Neural crest cell (in vitro differentiated cells): ENCODE results near the gene RRP15. TPM values are rescaled to one million over a fixed set of nuclear protein-coding genes. Genes with fewer than 3 reads are reported as not detected.
A peak's percentile ranks its signal among the peaks of the same experiment; 100 is the strongest.

Experiments used
- DNase-seq: peaks from one replicate; pipeline ENCODE4 v3.0.0; 2021; ENCODE audit warnings: low read depth, mixed read lengths, low spot score
- H3K27ac Mint-ChIP-seq: one replicate; pipeline ENCODE4 v1.8.0; 2021; ENCODE audit warnings: mild to moderate bottlenecking, mixed read lengths; ENCODE audit not compliant: unreplicated experiment
- H3K27me3 Mint-ChIP-seq: 2 replicates; pipeline ENCODE4 v1.8.0; 2021; ENCODE audit warnings: low read depth, mild to moderate bottlenecking, mixed read lengths
- H3K36me3 Mint-ChIP-seq: 2 replicates; pipeline ENCODE4 v1.8.0; 2021; ENCODE audit warnings: low read depth, mild to moderate bottlenecking, mixed read lengths
- H3K4me1 Mint-ChIP-seq: 2 replicates; pipeline ENCODE4 v1.8.0; 2021; ENCODE audit warnings: mixed read lengths
- H3K4me3 Mint-ChIP-seq: one replicate; pipeline ENCODE4 v1.8.0; 2021; ENCODE audit warnings: mild to moderate bottlenecking, mixed read lengths
- H3K9me3 Mint-ChIP-seq: 2 replicates; pipeline ENCODE4 v1.8.0; 2021; ENCODE audit warnings: mixed read lengths
- total RNA-seq: library from RNA; stranded (reverse); gene quantifications from 2 replicates; pipeline ENCODE4 v1.2.1, GENCODE V29; 2021
- TF ChIP-seq, protein P1 (sequence below): fragments of 200-600 bp; sonication (generic); conservative IDR thresholded peaks from 2 replicates; pipeline ENCODE4 v1.5.0; 2021; ENCODE audit warnings: antibody characterized with exemption, mild to moderate bottlenecking

The RRP15 gene
- total RNA-seq, 1 donor from 2014 or later: 34.9 TPM

DNA sequence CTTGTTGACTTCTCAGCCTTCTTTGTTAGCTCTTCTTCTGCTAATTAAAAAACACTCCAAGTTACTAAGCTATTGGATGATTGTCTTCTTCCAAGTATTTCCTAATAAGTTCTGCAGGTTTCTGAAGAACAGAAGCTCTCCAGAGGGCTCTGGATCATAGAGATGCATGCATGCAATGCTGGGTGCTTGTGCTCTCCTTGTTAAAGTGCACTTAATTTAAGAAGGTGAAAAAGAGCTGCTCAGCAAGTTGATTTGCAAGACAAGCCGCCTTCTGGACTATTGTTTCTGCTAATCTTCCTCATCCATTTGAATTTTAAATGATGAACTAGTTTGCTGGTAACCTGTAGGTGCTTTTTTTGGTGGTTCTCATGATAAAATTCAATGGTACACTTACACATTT is 16.1 kb downstream of the RRP15 start:
- Mint-ChIP-seq H3K27ac (no peak overlapping the region), H3K4me1 (peaks cover 3% of the 10 kb centered on the region)

DNA sequence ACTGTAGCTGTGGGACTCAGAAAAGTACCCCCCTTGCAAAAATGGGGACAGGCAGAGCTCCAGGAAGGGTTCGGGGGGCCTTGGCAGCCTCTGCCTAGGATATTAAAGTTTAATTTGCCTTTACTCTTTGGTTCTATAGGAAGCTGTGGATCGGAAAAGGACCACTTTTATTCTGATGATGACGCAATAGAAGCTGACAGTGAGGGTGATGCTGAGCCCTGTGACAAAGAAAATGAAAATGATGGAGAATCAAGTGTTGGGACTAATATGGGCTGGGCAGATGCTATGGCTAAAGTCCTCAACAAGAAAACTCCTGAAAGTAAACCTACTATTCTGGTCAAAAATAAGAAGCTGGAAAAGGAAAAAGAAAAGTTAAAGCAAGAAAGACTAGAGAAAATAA is 17.1 kb downstream of the RRP15 start:
- no peak overlapping the region for H3K27ac Mint-ChIP-seq
- H3K9me3 Mint-ChIP-seq: no peaks in the 10 kb centered on the region
- H3K27me3 Mint-ChIP-seq: no peaks in the 10 kb centered on the region
- TF ChIP-seq, protein P1, sequence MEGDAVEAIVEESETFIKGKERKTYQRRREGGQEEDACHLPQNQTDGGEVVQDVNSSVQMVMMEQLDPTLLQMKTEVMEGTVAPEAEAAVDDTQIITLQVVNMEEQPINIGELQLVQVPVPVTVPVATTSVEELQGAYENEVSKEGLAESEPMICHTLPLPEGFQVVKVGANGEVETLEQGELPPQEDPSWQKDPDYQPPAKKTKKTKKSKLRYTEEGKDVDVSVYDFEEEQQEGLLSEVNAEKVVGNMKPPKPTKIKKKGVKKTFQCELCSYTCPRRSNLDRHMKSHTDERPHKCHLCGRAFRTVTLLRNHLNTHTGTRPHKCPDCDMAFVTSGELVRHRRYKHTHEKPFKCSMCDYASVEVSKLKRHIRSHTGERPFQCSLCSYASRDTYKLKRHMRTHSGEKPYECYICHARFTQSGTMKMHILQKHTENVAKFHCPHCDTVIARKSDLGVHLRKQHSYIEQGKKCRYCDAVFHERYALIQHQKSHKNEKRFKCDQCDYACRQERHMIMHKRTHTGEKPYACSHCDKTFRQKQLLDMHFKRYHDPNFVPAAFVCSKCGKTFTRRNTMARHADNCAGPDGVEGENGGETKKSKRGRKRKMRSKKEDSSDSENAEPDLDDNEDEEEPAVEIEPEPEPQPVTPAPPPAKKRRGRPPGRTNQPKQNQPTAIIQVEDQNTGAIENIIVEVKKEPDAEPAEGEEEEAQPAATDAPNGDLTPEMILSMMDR: no peak
- H3K4me3 Mint-ChIP-seq: no peak overlapping the region
- no peak for DNase-seq
- peaks cover 3% of the 10 kb centered on the region for H3K4me1 Mint-ChIP-seq
- H3K36me3 Mint-ChIP-seq: no peaks in the 10 kb centered on the region

More for the DNA sequence above, 16.1 kb downstream of the RRP15 start:
- DNase-seq: no peak
- no peak overlapping the region for H3K4me3 Mint-ChIP-seq
- no peaks in the 10 kb centered on the region for H3K9me3 Mint-ChIP-seq
- H3K27me3 Mint-ChIP-seq: no peaks in the 10 kb centered on the region
- TF ChIP-seq, protein P1: no peak
- H3K36me3 Mint-ChIP-seq: no peaks in the 10 kb centered on the region

DNA sequence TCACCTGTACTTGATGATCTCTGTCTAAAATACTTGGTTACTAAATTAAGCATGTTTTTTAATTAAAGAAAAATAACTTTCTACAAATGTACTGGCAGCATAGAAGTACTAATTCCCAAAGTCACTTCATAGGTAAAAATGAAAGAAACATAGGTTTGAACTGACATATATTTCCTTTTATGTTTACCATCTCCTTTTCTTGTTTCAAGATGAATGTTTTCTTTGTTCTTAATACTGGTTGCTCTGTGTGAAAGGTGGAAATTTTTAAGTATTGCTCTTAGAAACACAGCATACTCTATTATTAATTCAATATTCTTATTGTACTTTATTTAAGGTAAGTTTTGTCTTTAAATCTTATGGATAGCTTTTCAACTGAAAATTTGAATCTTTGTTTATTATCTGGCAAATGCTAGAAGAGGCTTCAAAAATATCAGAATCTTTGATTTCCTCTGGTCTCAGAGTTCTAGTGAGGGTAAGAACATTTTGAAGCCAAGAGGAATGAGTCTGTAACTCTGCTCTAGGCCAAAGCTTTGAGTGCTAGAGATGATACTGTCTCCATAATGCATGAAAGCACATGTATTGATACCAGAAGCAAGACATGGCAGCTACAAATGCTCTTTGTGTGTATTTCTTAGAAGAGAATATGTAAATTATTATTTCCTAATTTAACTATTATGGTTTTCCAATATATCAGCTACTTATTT is 18.2 kb downstream of the RRP15 start:
- H3K9me3 Mint-ChIP-seq: no peaks in the 10 kb centered on the region
- H3K36me3 Mint-ChIP-seq: peaks cover 2% of the 10 kb centered on the region
- TF ChIP-seq, protein P1: no peak
- DNase-seq: no peak
- peaks cover 3% of the 10 kb centered on the region for H3K4me1 Mint-ChIP-seq
- H3K4me3 Mint-ChIP-seq: no peak overlapping the region
- no peak overlapping the region for H3K27ac Mint-ChIP-seq
- H3K27me3 Mint-ChIP-seq: no peaks in the 10 kb centered on the region

DNA sequence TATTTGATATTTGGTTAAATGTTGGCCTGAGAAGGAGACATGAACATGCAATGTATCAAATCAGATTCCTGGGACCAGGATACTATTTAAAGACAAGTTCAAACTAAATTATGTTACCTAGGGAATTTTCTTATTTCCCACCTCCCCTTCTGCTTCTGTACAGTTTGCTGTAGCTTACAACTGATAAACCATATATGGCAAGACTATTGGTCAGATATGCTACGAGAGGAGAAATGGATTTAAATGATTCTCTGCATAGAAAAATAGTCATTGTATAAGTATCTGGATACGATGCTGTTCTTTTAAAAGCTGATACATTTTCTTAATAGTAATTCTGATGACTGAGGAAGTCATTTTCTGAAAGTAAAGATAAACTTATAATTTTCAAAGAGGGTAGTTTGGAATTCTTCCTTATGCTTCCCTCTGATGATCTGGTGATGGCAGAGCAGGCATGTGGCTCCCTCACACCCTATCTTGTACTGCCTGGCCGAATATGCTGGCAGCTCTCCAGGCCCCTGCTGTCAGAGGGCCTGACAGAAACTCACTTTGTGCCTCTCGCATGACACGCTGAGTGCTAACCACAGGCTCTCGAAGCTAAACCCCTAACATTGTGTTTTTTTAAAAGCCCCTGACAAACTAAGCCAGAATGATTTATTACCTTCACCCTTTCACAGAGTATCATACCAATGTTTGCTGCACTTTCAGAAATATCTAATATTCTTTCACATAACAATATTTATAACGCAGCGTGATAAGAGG is 19.4 kb downstream of the RRP15 start:
- TF ChIP-seq, protein P1: no peak
- no peak overlapping the region for H3K4me3 Mint-ChIP-seq
- H3K27ac Mint-ChIP-seq: peak overlapping the region; percentile 50
- H3K4me1 Mint-ChIP-seq: no peaks in the 10 kb centered on the region
- no peaks in the 10 kb centered on the region for H3K27me3 Mint-ChIP-seq
- no peaks in the 10 kb centered on the region for H3K9me3 Mint-ChIP-seq
- DNase-seq: no peak
- H3K36me3 Mint-ChIP-seq: peaks cover 6% of the 10 kb centered on the region

DNA sequence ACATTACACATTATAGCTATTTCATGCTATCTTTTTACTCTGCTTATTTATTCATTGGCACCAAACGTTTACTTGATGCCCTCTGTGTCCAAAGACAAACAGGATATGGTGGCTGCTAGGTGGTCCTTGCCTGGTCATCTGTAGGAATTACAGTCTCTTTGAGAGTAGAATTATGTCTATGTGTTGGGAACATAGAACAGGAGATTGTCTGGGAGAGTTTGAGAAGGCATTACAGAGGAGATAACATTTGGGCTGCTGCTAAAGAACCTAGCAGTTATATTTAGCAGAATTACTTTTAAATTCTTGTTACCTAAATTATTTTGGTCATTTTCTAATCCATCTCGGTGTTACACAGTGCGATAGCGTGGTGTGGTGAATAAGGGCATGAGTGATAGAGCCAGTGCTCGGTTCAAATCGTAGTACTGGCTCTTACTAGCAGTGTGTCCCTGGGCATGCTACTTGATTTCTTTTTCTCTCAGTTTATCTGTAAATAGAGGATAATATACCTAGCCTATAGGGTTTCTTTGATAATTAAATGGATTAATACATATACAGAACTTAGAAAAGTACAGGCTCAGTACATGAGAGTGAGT is 20.5 kb downstream of the RRP15 start:
- no peak overlapping the region for H3K27ac Mint-ChIP-seq
- DNase-seq: no peak
- no peaks in the 10 kb centered on the region for H3K9me3 Mint-ChIP-seq
- no peak overlapping the region for H3K4me3 Mint-ChIP-seq
- peaks cover 12% of the 10 kb centered on the region for H3K36me3 Mint-ChIP-seq
- H3K27me3 Mint-ChIP-seq: no peaks in the 10 kb centered on the region
- TF ChIP-seq, protein P1: no peak
- H3K4me1 Mint-ChIP-seq: no peaks in the 10 kb centered on the region
